B cell (primary cell): ENCODE measurements around the gene DAZL.

ENCODE experiments used
- EZH2 ChIP-seq: IDR thresholded peaks from 2 replicates; pipeline ENCODE4 v1.6.1; 2012; ENCODE audit warnings: borderline replicate concordance, low read depth, mild to moderate bottlenecking, moderate library complexity, low read length; ENCODE audit not compliant: insufficient read depth, poor library complexity, severe bottlenecking
- TF ChIP-seq, protein P1 (sequence below): fragments of 200-600 bp; IDR thresholded peaks from one replicate; pipeline ENCODE4 v1.8.0; 2022; ENCODE audit warnings: antibody characterized with exemption, mild to moderate bottlenecking

DNA sequence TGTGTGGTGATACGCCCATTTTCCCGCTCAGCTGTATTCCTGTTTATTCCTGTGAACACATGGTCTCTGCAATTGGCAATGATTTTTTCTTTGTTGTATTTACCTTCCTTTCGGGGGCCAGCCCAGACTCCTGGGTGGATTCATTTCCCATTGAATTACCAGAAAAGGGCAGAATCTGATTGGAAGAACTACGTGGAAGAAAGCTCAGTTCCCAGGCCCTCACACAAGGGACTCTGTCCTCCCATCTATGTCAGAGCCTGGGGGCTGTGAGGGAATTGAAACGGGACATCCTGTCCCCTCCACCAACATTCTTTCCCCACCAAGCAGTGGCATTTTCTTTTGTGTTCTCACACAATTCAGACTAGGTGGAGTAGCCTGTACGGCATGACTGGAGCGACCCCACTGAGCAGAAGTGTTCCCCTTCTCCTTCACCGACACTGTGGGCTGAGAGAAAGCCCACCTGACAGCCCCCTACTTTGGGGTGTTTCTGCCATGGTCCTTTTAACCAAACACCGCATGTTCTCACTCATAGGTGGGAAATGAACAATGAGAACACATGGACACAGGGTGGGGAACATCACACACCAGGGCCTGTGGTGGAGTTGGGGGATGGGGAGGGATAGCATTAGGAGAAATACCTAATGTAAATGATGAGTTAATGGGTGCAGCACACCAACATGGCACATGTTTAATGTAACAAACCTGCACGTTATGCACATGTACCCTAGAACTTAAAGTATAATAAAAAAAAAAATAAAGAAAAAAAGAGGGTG lies 59.6 kb downstream of the DAZL start:
- TF ChIP-seq, protein P1, sequence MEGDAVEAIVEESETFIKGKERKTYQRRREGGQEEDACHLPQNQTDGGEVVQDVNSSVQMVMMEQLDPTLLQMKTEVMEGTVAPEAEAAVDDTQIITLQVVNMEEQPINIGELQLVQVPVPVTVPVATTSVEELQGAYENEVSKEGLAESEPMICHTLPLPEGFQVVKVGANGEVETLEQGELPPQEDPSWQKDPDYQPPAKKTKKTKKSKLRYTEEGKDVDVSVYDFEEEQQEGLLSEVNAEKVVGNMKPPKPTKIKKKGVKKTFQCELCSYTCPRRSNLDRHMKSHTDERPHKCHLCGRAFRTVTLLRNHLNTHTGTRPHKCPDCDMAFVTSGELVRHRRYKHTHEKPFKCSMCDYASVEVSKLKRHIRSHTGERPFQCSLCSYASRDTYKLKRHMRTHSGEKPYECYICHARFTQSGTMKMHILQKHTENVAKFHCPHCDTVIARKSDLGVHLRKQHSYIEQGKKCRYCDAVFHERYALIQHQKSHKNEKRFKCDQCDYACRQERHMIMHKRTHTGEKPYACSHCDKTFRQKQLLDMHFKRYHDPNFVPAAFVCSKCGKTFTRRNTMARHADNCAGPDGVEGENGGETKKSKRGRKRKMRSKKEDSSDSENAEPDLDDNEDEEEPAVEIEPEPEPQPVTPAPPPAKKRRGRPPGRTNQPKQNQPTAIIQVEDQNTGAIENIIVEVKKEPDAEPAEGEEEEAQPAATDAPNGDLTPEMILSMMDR, result no peak
- TF ChIP-seq EZH2, result no peak
